Measurements from ENCODE around the gene DGCR2. TPM values are rescaled to one million over a fixed set of nuclear protein-coding genes. Genes with fewer than 3 reads are reported as not detected.
A peak's percentile ranks its signal among the peaks of the same experiment; 100 is the strongest.

DGCR2 gene
- total RNA-seq, 1 experiment from 2014 or later, result 42.9 TPM

DNA sequence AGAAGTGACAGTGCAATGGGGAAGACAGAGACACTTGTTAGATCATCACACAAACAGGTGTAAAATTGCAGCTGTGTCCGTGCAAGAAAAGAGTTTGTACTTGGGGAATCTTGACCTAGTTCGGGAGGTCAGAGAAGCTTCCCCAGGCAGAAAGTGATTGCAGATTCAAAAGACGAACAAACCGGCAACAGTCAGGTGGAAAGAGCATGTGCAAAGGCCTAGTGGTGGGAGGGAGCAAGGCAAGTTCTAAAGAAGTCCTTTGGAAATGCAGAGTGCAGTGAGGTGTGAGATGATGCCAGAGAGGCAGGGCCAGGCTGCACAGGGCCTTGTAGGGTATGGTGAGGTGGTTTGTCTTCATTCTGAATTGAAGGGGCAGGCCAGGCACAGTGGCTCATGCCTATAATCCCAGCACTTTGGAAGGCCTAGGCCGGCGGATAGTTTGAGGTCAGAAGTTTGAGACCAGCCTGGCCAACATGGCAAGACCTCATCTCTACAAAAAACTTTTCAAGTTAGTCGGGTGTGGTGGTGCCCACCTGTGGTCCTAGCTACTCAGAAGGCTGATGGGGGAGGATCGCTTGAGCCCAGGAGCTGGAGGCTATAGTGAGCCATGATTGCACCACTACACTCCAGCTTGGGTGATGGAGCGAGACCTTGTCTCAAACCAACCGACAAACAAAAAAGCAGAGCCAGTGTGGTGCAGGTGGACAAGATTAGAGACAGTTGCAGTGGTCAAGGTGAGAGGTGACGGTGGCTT is 24.2 kb upstream of the DGCR2 start:
- no peaks in the 10 kb centered on the region for H4K20me1 ChIP-seq (ENCODE audit: insufficient read depth)
- BruUV-seq (replicated peaks), result no TSS peak
- DNase-seq (ENCODE audit: low read depth, low spot score), result no peak
- CTCF ChIA-PET, result interaction anchor here (3.5 kb wide), 1 partner anchor 483 kb away, joined by 26 read pairs; no protein-coding TSS in a partner anchor
- POLR2A ChIA-PET, result no interaction called here
- H2AFZ ChIP-seq (ENCODE audit: low read depth, low read length, poor library complexity, severe bottlenecking), result peak overlapping the region; percentile 73
- intact Hi-C loops (cut with micrococcal nuclease), result loop anchor here (10.0 kb wide), 1 partner anchor 328 kb away; the partner anchor contains the start of genes CDC45 and UFD1
- ATAC-seq, result no peak
- no peak overlapping the region for H3K4me3 ChIP-seq (replicated peaks in 1 of 2; ENCODE audit: low read depth in 1 of 2, low read length in 2 of 2)
- peaks cover 3 to 11% of the 10 kb centered on the region in 2 experiments for H3K4me1 ChIP-seq (ENCODE audit: control insufficient read depth in 1 of 2, insufficient read depth in 2 of 2, low read length in 2 of 2)
- H3K9me3 ChIP-seq (ENCODE audit: control insufficient read depth in 1 of 2, insufficient read depth in 1 of 2, low read depth in 1 of 2, low read length in 2 of 2), result no peaks in the 10 kb centered on the region
- H3K27ac ChIP-seq (ENCODE audit: low read depth, low read length), result no peak overlapping the region
- H3K27me3 ChIP-seq (ENCODE audit: insufficient read depth, low read length), result no peaks in the 10 kb centered on the region
- RAD21 ChIA-PET (ENCODE audit: low non-redundant PET in 1 of 2, low total read pairs in 2 of 2, uncharacterized antibody in 2 of 2, unreplicated experiment in 2 of 2), result no interaction called here
- TF ChIP-seq, protein P1, sequence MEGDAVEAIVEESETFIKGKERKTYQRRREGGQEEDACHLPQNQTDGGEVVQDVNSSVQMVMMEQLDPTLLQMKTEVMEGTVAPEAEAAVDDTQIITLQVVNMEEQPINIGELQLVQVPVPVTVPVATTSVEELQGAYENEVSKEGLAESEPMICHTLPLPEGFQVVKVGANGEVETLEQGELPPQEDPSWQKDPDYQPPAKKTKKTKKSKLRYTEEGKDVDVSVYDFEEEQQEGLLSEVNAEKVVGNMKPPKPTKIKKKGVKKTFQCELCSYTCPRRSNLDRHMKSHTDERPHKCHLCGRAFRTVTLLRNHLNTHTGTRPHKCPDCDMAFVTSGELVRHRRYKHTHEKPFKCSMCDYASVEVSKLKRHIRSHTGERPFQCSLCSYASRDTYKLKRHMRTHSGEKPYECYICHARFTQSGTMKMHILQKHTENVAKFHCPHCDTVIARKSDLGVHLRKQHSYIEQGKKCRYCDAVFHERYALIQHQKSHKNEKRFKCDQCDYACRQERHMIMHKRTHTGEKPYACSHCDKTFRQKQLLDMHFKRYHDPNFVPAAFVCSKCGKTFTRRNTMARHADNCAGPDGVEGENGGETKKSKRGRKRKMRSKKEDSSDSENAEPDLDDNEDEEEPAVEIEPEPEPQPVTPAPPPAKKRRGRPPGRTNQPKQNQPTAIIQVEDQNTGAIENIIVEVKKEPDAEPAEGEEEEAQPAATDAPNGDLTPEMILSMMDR (IDR thresholded peaks at IDR 0.05 in 2 of 3, conservative IDR thresholded peaks at IDR 0.05 in 1 of 3; ENCODE audit: borderline replicate concordance in 1 of 3, insufficient read depth in 1 of 3, low read depth in 2 of 3, low read length in 2 of 3), result 0 out of 6 replicates have a peak, but pooled peaks of 1 of the 3 experiments have one; percentile 13
- TF ChIP-seq ELF1 (IDR thresholded peaks at IDR 0.05; ENCODE audit: borderline replicate concordance, low read depth) (no peak), SRF (IDR thresholded peaks at IDR 0.05; ENCODE audit: low read depth) (no peak)
- peaks cover 22% of the 10 kb centered on the region for H3K79me2 ChIP-seq (ENCODE audit: insufficient read depth, low read length)
- H3K9me2 ChIP-seq (ENCODE audit: insufficient read depth), result no peaks in the 10 kb centered on the region
- H3K36me3 ChIP-seq (ENCODE audit: control insufficient read depth in 1 of 2, insufficient read depth in 2 of 2, low read length in 2 of 2), result peaks cover 9 to 11% of the 10 kb centered on the region in 2 experiments; a peak in 3 of 4 replicates
- H3K4me2 ChIP-seq (ENCODE audit: low read length), result no peak overlapping the region
- no peak overlapping the region for H3K9ac ChIP-seq (ENCODE audit: low read length)

- Histone ChIP-seq H3K79me2 (ENCODE audit: insufficient read depth, low read length) (peaks cover 22% of the 10 kb centered on the region), H2AFZ (ENCODE audit: low read depth, low read length, poor library complexity, severe bottlenecking) (no peak overlapping the region), H3K4me2 (ENCODE audit: low read length) (peak overlapping the region; percentile 83), H3K9ac (ENCODE audit: low read length) (peak overlapping the region; percentile 78), H3K4me1 (ENCODE audit: control insufficient read depth in 1 of 2, insufficient read depth in 2 of 2, low read length in 2 of 2) (peaks cover 3 to 11% of the 10 kb centered on the region in 2 experiments), H3K9me2 (ENCODE audit: insufficient read depth) (no peaks in the 10 kb centered on the region), H3K27ac (ENCODE audit: low read depth, low read length) (peak overlapping the region; percentile 48), H3K36me3 (ENCODE audit: control insufficient read depth in 1 of 2, insufficient read depth in 2 of 2, low read length in 2 of 2) (peaks cover 25 to 28% of the 10 kb centered on the region in 2 experiments; a peak in 3 of 4 replicates), H3K27me3 (ENCODE audit: insufficient read depth, low read length) (no peaks in the 10 kb centered on the region), H3K9me3 (ENCODE audit: control insufficient read depth in 1 of 2, insufficient read depth in 1 of 2, low read depth in 1 of 2, low read length in 2 of 2) (no peaks in the 10 kb centered on the region), H4K20me1 (ENCODE audit: insufficient read depth) (no peaks in the 10 kb centered on the region), H3K4me3 (replicated peaks in 1 of 2; ENCODE audit: low read depth in 1 of 2, low read length in 2 of 2) (peak overlapping the region; percentile 90 to 97)
- TF ChIP-seq CBX3 (IDR thresholded peaks at IDR 0.05; ENCODE audit: low read depth) (no peak), SRF (IDR thresholded peaks at IDR 0.05; ENCODE audit: low read depth) (no peak), POLR2AphosphoS5 (IDR thresholded peaks at IDR 0.05; ENCODE audit: low read depth, low read length) (no peak)
- RAD21 ChIA-PET (ENCODE audit: low non-redundant PET in 1 of 2, low total read pairs in 2 of 2, uncharacterized antibody in 2 of 2, unreplicated experiment in 2 of 2), result interaction anchor here (0.6 to 1.3 kb wide), 3 partner anchors 208 to 486 kb away, joined by 3 to 5 read pairs (median 3); partner anchors contain the start of genes CDC45 (in 1 of the 2) and PRODH (in 1 of the 2)
- CTCF ChIA-PET, result interaction anchor here (0.8 to 3.5 kb wide), 19 partner anchors 8 to 486 kb away, joined by 3 to 26 read pairs (median 4); partner anchors contain the start of genes DGCR2 and SLC25A1
- POLR2A ChIA-PET, result interaction anchor here (0.5 to 1.3 kb wide), 4 partner anchors 10 to 486 kb away, joined by 3 to 5 read pairs (median 3); partner anchors contain the start of gene DGCR2
- no peak for DNase-seq (ENCODE audit: low read depth, low spot score)
- TSS peak; percentile 69 for BruUV-seq (replicated peaks)
- intact Hi-C loops (cut with micrococcal nuclease), result loop anchor here (1.0 to 10.0 kb wide), 2 partner anchors 331 to 486 kb away; partner anchors contain the start of genes CDC45 and UFD1
- ATAC-seq, result peak; percentile 48
Measured at GRCh38 chr22:19143967-19144400, 21.8 kb upstream of the DGCR2 start.
